Adrenal gland (tissue), 12 donors: Measurements from ENCODE around the gene CEP135. TPM values are rescaled to one million over a fixed set of nuclear protein-coding genes. Genes with fewer than 3 reads are reported as not detected.

ENCODE experiments used
- DNase-seq, 7 donors: peaks; one replicate each; pipeline ENCODE4 v3.0.0-alpha.2; 2019 to 2020
- H3K27ac ChIP-seq, 5 donors: fragments of 200-600 bp; sonication (generic) in 4 of 5; 1 replicate in 3 of 5; 2 replicates in 2 of 5; pipeline versions ENCODE4 v1.5.1 to v1.8.0; 2016 to 2020; ENCODE audit warnings: mild to moderate bottlenecking in 1 of 5
- H3K27me3 ChIP-seq: fragments of 200-600 bp; 2 replicates; pipeline ENCODE4 v1.8.0; 2021
- H3K36me3 ChIP-seq, 2 donors: fragments of 200-600 bp; replicated peaks in 1 of 2; 1 replicate in 1 of 2; 2 replicates in 1 of 2; pipeline versions ENCODE4 v1.5.1 to v1.8.0; 2018 to 2022
- H3K4me1 ChIP-seq, 2 donors: fragments of 200-600 bp; replicated peaks in 1 of 2; 1 replicate in 1 of 2; 2 replicates in 1 of 2; pipeline versions ENCODE4 v1.5.1 to v1.8.0; 2018 to 2021
- H3K4me3 ChIP-seq, 4 donors: fragments of 200-600 bp; sonication (generic) in 3 of 4; one replicate each; pipeline ENCODE4 v1.5.1; 2016 to 2018
- H3K9me3 ChIP-seq, 3 donors: fragments of 200-600 bp; sonication (generic) in 1 of 3; replicated peaks in 1 of 3; 1 replicate in 2 of 3; 2 replicates in 1 of 3; pipeline versions ENCODE4 v1.5.1 to v1.8.0; 2016 to 2021
- CTCF ChIP-seq, 6 experiments: fragments of 450-650 bp in 4 of 6; fragments of 200-600 bp in 2 of 6; sonication (generic) in 1 of 6; IDR thresholded peaks; 1 replicate in 5 of 6; 2 replicates in 1 of 6; pipeline versions ENCODE4 v1.5.1 to v1.8.0; 2016 to 2021; ENCODE audit warnings: antibody characterized with exemption in 6 of 6, mild to moderate bottlenecking in 2 of 6, moderate library complexity in 1 of 6
- POLR2A ChIP-seq, 2 donors: fragments of 450-650 bp; IDR thresholded peaks; one replicate each; pipeline ENCODE4 v1.6.1; 2017; ENCODE audit warnings: antibody characterized with exemption in 2 of 2, mild to moderate bottlenecking in 2 of 2, moderate library complexity in 1 of 2
- WGBS, 4 donors: extraction: QIAGEN DNeasy Blood & Tissue Kit in 2 of 4; methylation state at CpG; one replicate each; pipeline versions ENCODE4 v1.1.5 to v1.1.7; 2013 to 2017; 5-methylcytosine and 5-hydroxymethylcytosine counted together
- intact Hi-C, 2 donors: fragments of 100-400 bp; cut with DNase I; formaldehyde crosslinking; loops; one replicate each; pipeline versions ENCODE4 v1.14.1 to v1.15.0; 2022 to 2023
- polyA plus RNA-seq, 3 donors: library from polyadenylated mRNA; stranded (reverse); fragments of 200-250 nt in 2 of 3; fragments of 350-450 nt in 1 of 3; fragmentation: Illumina TruSeq in 1 of 3; extraction: RNeasy Lipid Tissue Mini Kit (QIAGEN cat#74804) in 1 of 3; gene quantifications; one replicate each; pipeline ENCODE4 v1.2.3, GENCODE V29; 2013 to 2014
- total RNA-seq, 9 donors: library from RNA; depleted of rRNA in 4 of 9; stranded (reverse); fragments of >200 nt in 4 of 9; fragments of 120-200 nt in 1 of 9; fragmentation: NEBNext Ultra II Directional in 1 of 9; extraction: Animal tissue kit (Norgen Biotek cat#: 25700) in 1 of 9; gene quantifications; one replicate each; pipeline versions ENCODE4 v1.1.0 to v1.2.4, GENCODE V29; 2013 to 2023
- donor health status: healthy with polysubstance abuse.
- donor health status: Bipolar disorder and iron deficiency.
- donor health status: DM: yes; HTN: yes; CAD: no.
- donor health status: DM: no; HTN: no; CAD: no.
- donor health status: DM: no; HTN: no; CAD: no.
- donor health status: DM: yes; HTN: yes; CAD: no.

The CEP135 gene
- total and polyA plus RNA-seq, 12 donors, result 1.0 to 7.5 (median 3.2) TPM

- Histone ChIP-seq H3K36me3 (no peaks in the 10 kb centered on the region), H3K4me3 (no peak overlapping the region), H3K27ac (no peak overlapping the region), H3K9me3 (no peaks in the 10 kb centered on the region), H3K4me1 (no peaks in the 10 kb centered on the region), H3K27me3 (no peaks in the 10 kb centered on the region)
- no peak for DNase-seq
- TF ChIP-seq CTCF (IDR thresholded peaks at IDR 0.05) (no peak), POLR2A (IDR thresholded peaks at IDR 0.05) (no peak)
- intact Hi-C loops, result no loop called here
Observed at GRCh38 chr4:56026596-56026995, 77.9 kb downstream of the CEP135 start.

GRCh38 chr4:56028165-56028564 lies 79.4 kb downstream of the CEP135 start:
- H3K9me3 ChIP-seq, result no peaks in the 10 kb centered on the region
- no peak overlapping the region for H3K4me3 ChIP-seq
- no peaks in the 10 kb centered on the region for H3K36me3 ChIP-seq
- no peaks in the 10 kb centered on the region for H3K4me1 ChIP-seq
- no peak for DNase-seq
- no peak overlapping the region for H3K27ac ChIP-seq
- 95 to 100% (median 98%) methylated on average over 3 of the region's 3 CpGs for WGBS, 4 donors
- TF ChIP-seq POLR2A (IDR thresholded peaks at IDR 0.05), result no peak
- TF ChIP-seq CTCF (IDR thresholded peaks at IDR 0.05), result no peak
- intact Hi-C loops, result no loop called here
- H3K27me3 ChIP-seq, result no peaks in the 10 kb centered on the region

GRCh38 chr4:56038487-56039162 lies 89.9 kb downstream of the CEP135 start:
- intact Hi-C loops, result no loop called here
- H3K4me3 ChIP-seq, result no peak overlapping the region

GRCh38 chr4:56040842-56041241 lies 92.1 kb downstream of the CEP135 start:
- intact Hi-C loops, result no loop called here
- H3K4me3 ChIP-seq, result no peak overlapping the region
- TF ChIP-seq CTCF (IDR thresholded peaks at IDR 0.05), result no peak
- no peak for TF ChIP-seq POLR2A (IDR thresholded peaks at IDR 0.05)
- no peaks in the 10 kb centered on the region for H3K36me3 ChIP-seq
- DNase-seq, result no peak
- H3K27ac ChIP-seq, result no peak overlapping the region
- 53 to 80% (median 59%) methylated on average over 2 of the region's 2 CpGs for WGBS, 4 donors
- no peaks in the 10 kb centered on the region for H3K27me3 ChIP-seq
- no peaks in the 10 kb centered on the region for H3K9me3 ChIP-seq
- no peaks in the 10 kb centered on the region for H3K4me1 ChIP-seq

More at GRCh38 chr4:56038487-56039162, 89.9 kb downstream of the CEP135 start:
- H3K4me1 ChIP-seq, result no peaks in the 10 kb centered on the region
- no peaks in the 10 kb centered on the region for H3K27me3 ChIP-seq
- no peak overlapping the region for H3K27ac ChIP-seq
- 74 to 90% (median 81%) methylated on average over 8 of the region's 8 CpGs for WGBS, 4 donors
- TF ChIP-seq CTCF (IDR thresholded peaks at IDR 0.05), result no peak
- no peak for TF ChIP-seq POLR2A (IDR thresholded peaks at IDR 0.05)
- H3K9me3 ChIP-seq, result no peaks in the 10 kb centered on the region
- DNase-seq, result no peak
- no peaks in the 10 kb centered on the region for H3K36me3 ChIP-seq
